NCI-H1436 (cell line): ENCODE results near the gene ARMH1.
"Not testable (repeated sequence)": the region's sequence is repeated elsewhere in the genome, so short reads cannot be mapped to it uniquely, and the experiment has no call there.

ENCODE experiments used
- DNase-seq: peaks from one replicate; lab custom pipeline; 2025; lab: John Stamatoyannopoulos, UW

ARMH1 gene

GRCh38 chr1:44723064-44723463 is 48.5 kb downstream of the ARMH1 start:
- no peak for DNase-seq

- DNase-seq = no peak
Measured at GRCh38 chr1:44723496-44724295, 49.2 kb downstream of the ARMH1 start.

DNA sequence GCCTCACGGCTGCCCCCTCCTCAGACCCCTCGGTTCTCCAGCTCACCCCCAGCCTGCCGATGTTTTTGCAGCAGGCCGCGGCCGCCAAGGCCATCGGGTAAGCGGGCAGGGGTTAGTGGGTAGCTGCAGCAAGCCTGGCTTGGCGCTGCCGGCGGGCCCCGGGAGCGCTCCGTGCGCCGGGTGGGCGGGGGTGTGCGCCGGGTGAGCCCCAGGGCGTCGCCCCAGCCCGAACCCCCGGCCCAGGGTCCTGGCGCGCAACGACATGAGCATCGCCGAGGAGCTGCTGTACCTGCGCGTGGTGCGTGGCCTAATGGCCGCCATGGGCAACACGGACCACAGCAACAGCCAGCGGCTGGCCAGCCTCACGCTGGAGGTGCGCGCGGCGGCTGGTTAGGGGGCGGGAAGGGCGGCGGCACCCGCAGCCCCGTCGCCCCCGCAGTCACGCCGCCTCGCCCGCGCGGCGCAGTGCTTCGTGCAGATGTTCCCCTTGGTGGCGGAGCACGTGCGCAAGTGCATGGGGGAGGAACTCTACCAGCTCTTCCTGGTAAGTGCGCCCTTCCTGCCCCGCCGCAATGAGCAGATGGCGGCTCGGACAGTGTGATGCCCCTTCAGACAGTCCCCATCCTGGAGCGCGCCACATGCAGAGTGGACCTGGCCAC is 49.9 kb downstream of the ARMH1 start:
- DNase-seq = no peak

DNA sequence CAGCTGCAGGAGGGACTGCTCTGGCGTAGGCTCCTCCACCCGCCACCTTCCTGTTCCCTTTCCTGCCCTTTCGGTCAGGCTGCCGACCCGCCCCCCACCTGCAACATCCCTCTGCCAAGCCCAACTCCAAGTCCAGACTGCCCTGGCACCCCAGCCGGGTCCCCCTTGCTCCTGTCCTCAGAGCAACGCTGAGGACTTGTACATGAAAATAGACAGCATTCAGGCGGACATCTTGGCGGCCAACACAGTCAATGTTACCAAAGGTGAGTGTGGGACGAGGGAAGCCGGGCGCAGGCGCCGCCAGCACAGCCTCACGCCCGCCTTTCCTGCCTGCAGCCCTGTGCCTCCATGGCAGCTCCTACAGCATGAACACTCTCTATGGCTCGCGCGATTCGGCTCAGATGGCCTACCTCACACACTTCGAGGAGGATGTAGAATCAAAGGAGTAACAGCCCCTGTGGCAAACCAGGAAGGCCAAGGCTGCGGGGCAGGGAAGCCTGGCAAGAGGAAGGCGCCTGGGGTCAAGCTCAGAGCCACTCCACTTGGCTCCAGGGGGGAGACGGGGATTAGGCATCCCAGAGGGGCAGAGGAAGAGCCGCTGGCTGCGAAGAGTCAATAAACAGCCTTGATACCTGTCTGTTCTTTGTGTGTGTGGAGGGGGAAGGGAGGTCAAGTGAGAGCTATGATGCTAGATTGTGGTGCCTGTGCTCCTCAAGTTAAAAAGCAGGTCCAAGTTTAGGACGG is 50.6 kb downstream of the ARMH1 start:
- DNase-seq = no peak

DNA sequence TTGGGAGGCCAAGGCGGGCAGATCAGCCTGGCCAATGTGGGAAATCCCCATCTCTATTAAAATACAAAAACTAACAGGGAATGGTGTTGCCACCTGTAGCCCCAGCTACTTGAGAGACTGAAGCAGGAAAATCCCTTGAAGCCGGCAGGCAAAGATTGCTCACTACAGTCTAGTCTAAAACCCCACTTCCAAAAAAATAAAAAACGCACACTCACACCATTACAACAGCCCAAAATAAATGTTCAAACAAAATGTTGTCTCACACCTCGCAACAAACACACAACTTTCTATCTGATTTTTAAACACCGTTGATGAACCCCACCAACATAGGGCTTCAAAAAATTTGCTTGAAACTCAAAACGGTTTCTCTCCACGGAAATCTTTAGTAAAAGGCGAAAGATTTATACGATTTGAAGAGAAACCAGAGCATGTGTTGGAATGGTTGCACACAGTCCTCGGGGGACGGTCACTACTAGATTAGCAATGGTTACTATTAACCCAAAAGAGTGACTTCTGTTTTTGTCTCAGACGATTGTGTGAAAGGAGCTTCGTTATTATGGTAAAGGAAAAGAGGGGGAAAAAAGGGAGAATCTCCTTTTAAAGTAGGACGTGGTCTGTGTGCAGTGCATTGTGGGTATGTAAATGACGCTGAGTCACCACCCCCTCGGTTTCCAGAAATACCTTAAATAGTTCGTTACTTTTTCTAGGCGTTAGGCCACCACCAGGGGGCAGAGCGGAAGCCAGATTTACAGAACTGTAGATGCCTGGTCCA is 56.4 kb downstream of the ARMH1 start, which contains the start of gene RNU5D-1:
RNU5D-1 (minus strand) TSS at position 430 of the 772 bp plus-strand sequence.
- DNase-seq = peak; percentile 86

- DNase-seq = no peak
Measured at GRCh38 chr1:44733365-44733764, 58.9 kb downstream of the ARMH1 start.

GRCh38 chr1:44733784-44734183 is 59.3 kb downstream of the ARMH1 start:
- no peak for DNase-seq

DNA sequence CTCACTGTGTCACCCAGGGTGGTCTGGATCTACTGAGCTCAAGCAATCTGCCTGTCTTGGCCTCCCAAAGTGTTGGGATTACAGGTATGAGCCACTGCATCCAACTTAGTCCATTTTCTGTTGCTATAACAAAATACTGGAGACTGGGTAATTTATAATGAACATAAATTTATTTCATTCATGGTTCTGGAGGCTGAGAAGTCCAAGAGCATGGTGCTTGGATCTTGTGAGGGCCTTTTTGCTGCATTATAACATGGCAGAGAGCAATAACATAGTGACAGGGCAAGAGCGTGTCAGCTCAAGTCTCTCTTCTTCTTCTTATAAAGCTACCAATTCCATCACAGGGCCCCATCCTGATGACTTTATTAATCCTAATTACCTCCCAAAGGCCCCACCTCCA is 61.5 kb downstream of the ARMH1 start:
- DNase-seq = no peak

DNA sequence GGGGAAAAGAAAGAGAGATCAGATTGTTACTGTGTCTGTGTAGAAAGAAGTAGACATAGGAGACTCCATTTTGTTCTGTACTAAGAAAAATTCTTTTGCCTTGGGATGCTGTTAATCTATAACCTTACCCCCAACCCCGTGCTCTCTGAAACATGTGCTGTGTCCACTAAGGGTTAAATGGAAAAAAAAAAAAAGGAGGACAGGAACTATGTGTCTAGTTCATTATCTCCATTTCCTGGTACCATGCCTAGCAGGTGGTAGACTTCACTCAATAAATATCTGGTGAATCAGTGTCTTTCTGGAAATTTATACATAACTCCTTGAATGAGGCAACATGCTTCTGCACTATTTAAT is 64.4 kb downstream of the ARMH1 start:
- DNase-seq = not testable (repeated sequence)

DNA sequence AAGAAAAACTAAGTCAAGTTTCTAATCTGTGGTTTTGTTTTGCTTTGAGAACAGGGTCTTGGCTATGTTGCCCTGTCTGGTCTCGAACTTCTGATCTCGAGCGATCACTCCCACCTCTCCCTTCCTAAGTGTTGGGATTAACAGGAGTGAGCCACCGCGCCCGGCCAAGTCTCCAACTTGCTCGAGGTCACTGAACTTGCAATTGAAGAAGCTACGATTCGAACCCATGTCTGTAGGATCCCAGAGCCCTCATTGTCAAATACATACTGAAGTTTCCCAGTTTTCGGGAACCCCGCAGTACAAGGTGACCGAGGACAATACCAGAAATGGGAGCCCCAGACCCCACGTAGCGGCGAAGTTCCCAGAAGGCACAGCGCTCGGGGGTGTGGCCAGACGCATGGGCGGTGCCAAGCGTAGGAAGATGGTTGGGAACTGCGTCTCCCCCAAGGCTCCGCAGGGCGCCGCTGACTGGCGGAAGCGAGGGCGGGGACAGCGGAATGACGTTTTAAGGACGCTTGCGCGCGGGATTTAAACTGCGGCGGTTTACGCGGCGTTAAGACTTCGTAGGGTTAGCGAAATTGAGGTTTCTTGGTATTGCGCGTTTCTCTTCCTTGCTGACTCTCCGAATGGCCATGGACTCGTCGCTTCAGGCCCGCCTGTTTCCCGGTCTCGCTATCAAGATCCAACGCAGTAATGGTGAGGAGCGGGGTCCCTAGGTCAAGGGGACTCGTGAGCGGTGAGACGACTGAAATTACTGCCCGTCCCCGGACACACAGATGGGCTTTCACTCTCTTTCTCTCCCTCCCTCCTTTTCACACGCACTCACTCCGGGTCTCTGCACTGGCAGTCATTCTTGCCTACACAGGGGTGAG is 65.0 kb downstream of the ARMH1 start, which contains the start of gene KIF2C:
KIF2C (plus strand) TSS at position 531 of the 872 bp plus-strand sequence; CDS start at position 627, 96 bp downstream.
- peak; percentile 96 for DNase-seq

- DNase-seq = no peak
Measured at GRCh38 chr1:44740179-44740617, 65.7 kb downstream of the ARMH1 start.

DNA sequence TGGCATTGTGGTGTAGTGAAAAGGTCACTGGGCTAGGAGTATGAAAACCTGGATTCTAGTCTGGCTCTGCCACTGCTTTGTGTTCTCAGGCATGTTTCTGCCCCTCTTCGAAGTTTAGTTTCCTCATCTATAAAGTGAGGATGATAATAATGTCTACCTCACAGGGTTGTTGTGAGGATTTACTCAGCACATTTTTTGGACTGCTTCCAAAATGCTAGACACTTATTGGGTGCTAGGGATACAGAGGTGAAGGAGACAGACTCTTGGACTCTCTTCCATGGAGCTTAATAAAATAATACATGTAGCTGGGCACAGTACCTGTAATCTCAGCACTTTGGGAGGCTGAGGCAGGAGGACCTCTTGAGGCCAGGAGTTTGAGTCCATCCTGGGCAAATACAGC is 68.7 kb downstream of the ARMH1 start:
- DNase-seq = no peak

GRCh38 chr1:44747878-44748277 is 73.4 kb downstream of the ARMH1 start:
- no peak for DNase-seq

DNA sequence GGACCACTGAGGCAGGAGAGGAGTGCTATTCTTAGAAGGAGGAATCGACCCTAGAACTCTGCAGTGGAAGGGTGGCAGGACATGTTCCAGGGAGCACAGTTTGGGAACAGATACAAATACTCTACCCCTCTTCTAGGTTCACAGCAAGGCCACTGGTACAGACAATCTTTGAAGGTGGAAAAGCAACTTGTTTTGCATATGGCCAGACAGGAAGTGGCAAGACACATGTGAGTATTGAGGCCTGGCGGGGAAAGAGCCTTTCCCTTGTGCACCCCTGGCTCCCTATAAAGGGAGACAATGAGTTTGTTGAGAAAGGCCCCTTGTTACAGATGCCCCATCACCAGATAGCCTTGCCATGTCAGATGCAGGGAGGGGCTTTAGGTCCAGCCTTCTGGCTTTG is 82.9 kb downstream of the ARMH1 start:
- DNase-seq = no peak

DNA sequence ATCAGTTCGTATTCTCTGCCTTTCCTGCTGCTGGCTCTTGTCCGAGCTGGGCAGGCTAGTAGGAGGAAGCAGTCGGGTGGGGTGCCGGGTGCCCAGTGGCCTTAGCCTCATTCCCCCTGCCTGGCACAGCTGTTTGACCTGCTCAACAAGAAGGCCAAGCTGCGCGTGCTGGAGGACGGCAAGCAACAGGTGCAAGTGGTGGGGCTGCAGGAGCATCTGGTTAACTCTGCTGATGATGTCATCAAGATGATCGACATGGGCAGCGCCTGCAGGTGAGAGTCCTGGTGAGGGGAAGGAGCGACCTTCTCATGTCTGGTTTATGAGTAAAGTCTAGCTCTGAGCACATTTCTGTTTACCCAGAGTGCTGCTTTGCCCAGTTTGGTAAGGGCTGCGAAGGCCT is 84.6 kb downstream of the ARMH1 start:
- no peak for DNase-seq

GRCh38 chr1:44760876-44761275 is 86.4 kb downstream of the ARMH1 start:
- no peak for DNase-seq

DNA sequence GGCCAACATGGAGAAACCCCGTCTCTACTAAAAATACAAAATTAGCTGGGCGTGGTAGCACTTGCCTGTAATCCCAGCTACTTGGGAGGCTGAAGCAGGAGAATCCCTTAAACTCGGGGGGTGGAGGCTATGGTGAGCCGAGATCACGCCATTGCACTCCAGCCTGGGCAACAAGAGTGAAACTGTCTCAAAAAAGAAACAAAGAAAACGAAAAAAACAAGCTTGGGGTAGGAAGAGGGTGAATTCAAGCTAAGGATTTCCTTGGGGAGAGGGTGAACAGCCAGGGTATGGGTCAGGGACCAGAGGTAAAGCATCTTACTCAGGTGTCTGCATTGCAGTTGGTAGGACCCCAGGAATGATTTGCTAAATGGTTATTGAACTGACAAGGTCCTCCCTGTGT is 91.9 kb downstream of the ARMH1 start:
- DNase-seq = not testable (repeated sequence)
